Measurements from ENCODE around the gene RTKN2.

Gene RTKN2

GRCh38 chr10:62149621-62150020 lies 119.0 kb downstream of the RTKN2 start:
- H3K9ac ChIP-seq (ENCODE audit: low read depth, low read length) = no peak overlapping the region
- H3K4me1 ChIP-seq (ENCODE audit: insufficient read depth, low read length) = no peaks in the 10 kb centered on the region
- no peak overlapping the region for H3K4me3 ChIP-seq (ENCODE audit: low read length)
- no peak overlapping the region for H3K27ac ChIP-seq (ENCODE audit: low read length)
- no peaks in the 10 kb centered on the region for H3K9me3 ChIP-seq (ENCODE audit: insufficient read depth, low read depth, low read length)
- H3K27me3 ChIP-seq (ENCODE audit: insufficient read depth, low read length) = no peaks in the 10 kb centered on the region
- no peaks in the 10 kb centered on the region for H3K36me3 ChIP-seq (ENCODE audit: insufficient read depth, low read depth, low read length)

DNA sequence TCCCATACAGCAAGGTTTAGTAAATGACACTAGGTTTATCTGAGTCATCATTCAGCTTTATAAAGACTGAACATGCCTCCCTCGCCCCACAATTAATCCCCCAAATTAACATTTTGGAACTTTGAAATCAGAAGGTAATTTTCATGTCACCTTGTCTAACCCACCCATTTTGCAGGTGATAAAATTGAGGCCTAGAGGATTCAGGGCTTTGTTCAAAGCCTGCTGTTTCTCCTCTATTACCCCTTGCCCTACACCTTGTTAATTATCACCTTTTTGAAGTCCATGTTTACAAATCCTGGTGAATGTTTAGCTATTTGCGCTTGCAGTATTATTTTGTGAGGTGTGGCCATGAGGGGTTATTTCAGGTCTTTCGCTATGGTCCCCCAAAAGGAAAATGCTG lies 120.5 kb downstream of the RTKN2 start:
- no peaks in the 10 kb centered on the region for H3K27me3 ChIP-seq (ENCODE audit: insufficient read depth, low read length)
- no peaks in the 10 kb centered on the region for H3K9me3 ChIP-seq (ENCODE audit: insufficient read depth, low read depth, low read length)
- H3K36me3 ChIP-seq (ENCODE audit: insufficient read depth, low read depth, low read length) = no peaks in the 10 kb centered on the region
- H3K27ac ChIP-seq (ENCODE audit: low read length) = no peak overlapping the region
- no peak overlapping the region for H3K4me3 ChIP-seq (ENCODE audit: low read length)
- H3K4me1 ChIP-seq (ENCODE audit: insufficient read depth, low read length) = no peaks in the 10 kb centered on the region
- H3K9ac ChIP-seq (ENCODE audit: low read depth, low read length) = no peak overlapping the region

DNA sequence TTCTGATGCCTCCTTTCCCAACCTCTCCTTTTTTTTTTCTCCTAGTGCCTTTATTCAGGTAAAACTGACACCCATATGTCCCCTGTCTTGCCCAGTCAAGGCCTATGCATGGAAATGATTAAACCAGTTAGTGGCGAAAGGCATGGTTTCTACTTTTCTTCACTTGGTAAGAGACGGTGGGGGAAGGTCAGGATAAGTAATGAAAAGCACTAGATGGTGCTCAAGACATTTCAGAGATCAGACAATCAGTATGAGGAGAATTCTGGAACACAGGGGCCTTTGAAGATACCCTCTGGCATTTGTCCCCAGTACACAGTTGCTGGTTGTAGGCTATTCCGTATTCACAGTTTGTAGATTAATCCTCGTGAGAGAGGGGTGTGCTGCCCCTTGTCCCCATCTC lies 121.2 kb downstream of the RTKN2 start:
- Histone ChIP-seq H3K27ac (ENCODE audit: low read length) (no peak overlapping the region), H3K9ac (ENCODE audit: low read depth, low read length) (no peak overlapping the region), H3K4me3 (ENCODE audit: low read length) (no peak overlapping the region), H3K4me1 (ENCODE audit: insufficient read depth, low read length) (no peaks in the 10 kb centered on the region), H3K36me3 (ENCODE audit: insufficient read depth, low read depth, low read length) (no peaks in the 10 kb centered on the region), H3K9me3 (ENCODE audit: insufficient read depth, low read depth, low read length) (no peaks in the 10 kb centered on the region), H3K27me3 (ENCODE audit: insufficient read depth, low read length) (no peaks in the 10 kb centered on the region)

- no peaks in the 10 kb centered on the region for H3K36me3 ChIP-seq (ENCODE audit: insufficient read depth, low read depth, low read length)
- H3K27me3 ChIP-seq (ENCODE audit: insufficient read depth, low read length) = no peaks in the 10 kb centered on the region
- H3K4me1 ChIP-seq (ENCODE audit: insufficient read depth, low read length) = no peaks in the 10 kb centered on the region
- peaks cover 10% of the 10 kb centered on the region; the same call in 1 of the 2 replicates for H3K9me3 ChIP-seq (ENCODE audit: insufficient read depth, low read depth, low read length)
- no peak overlapping the region for H3K9ac ChIP-seq (ENCODE audit: low read depth, low read length)
- H3K4me3 ChIP-seq (ENCODE audit: low read length) = no peak overlapping the region
- H3K27ac ChIP-seq (ENCODE audit: low read length) = no peak overlapping the region
Measured at GRCh38 chr10:62136931-62137330, 131.7 kb downstream of the RTKN2 start.

- no peak overlapping the region for H3K27ac ChIP-seq (ENCODE audit: low read length)
- H3K9ac ChIP-seq (ENCODE audit: low read depth, low read length) = no peak overlapping the region
- H3K9me3 ChIP-seq (ENCODE audit: insufficient read depth, low read depth, low read length) = peaks cover 10% of the 10 kb centered on the region; the same call in 1 of the 2 replicates
- H3K4me3 ChIP-seq (ENCODE audit: low read length) = no peak overlapping the region
- H3K27me3 ChIP-seq (ENCODE audit: insufficient read depth, low read length) = no peaks in the 10 kb centered on the region
- no peaks in the 10 kb centered on the region for H3K36me3 ChIP-seq (ENCODE audit: insufficient read depth, low read depth, low read length)
- no peaks in the 10 kb centered on the region for H3K4me1 ChIP-seq (ENCODE audit: insufficient read depth, low read length)
Measured at GRCh38 chr10:62133618-62134017, 135.0 kb downstream of the RTKN2 start.
